Cardiac fibroblast (primary cell): Measurements from ENCODE around the gene SMNDC1.
A peak's percentile ranks its signal among the peaks of the same experiment; 100 is the strongest.
"Not testable (repeated sequence)": the region's sequence is repeated elsewhere in the genome, so short reads cannot be mapped to it uniquely, and the experiment has no call there.

Source experiments
- DNase-seq, 2 donors: peaks; one replicate each; pipeline versions ENCODE4 v3.0.0 to v3.0.0-alpha.2; 2010; ENCODE audit warnings: low read depth in 2 of 2
- H3K4me3 ChIP-seq, 2 donors: replicated peaks in 1 of 2; 1 replicate in 1 of 2; 2 replicates in 1 of 2; pipeline ENCODE4 v1.5.1; 2011; ENCODE audit warnings: low read depth in 2 of 2, low read length in 2 of 2, mild to moderate bottlenecking in 2 of 2, moderate library complexity in 1 of 2
- CTCF ChIP-seq: IDR thresholded peaks from one replicate; pipeline ENCODE4 v1.5.1; 2011; ENCODE audit warnings: low read depth, mild to moderate bottlenecking, low read length, inconsistent platforms

SMNDC1 gene

GRCh38 chr10:110258542-110258941, 46.2 kb downstream of the SMNDC1 start:
- no peak overlapping the region for H3K4me3 ChIP-seq
- TF ChIP-seq CTCF: no peak
- DNase-seq: no peak

GRCh38 chr10:110254467-110254866, 50.3 kb downstream of the SMNDC1 start:
- TF ChIP-seq CTCF: no peak
- DNase-seq: no peak

GRCh38 chr10:110252151-110252550, 52.6 kb downstream of the SMNDC1 start:
- DNase-seq: no peak
- H3K4me3 ChIP-seq: no peak overlapping the region
- no peak for TF ChIP-seq CTCF

More at GRCh38 chr10:110254467-110254866, 50.3 kb downstream of the SMNDC1 start:
- H3K4me3 ChIP-seq: no peak overlapping the region

GRCh38 chr10:110251392-110251791, 53.3 kb downstream of the SMNDC1 start:
- H3K4me3 ChIP-seq, DNase-seq: not testable (repeated sequence)

- DNase-seq, H3K4me3 ChIP-seq: not testable (repeated sequence)
Observed at GRCh38 chr10:110249489-110249888, 55.2 kb downstream of the SMNDC1 start.

- not testable (repeated sequence) for DNase-seq, H3K4me3 ChIP-seq
Observed at GRCh38 chr10:110247833-110248232, 56.9 kb downstream of the SMNDC1 start.

- TF ChIP-seq CTCF: no peak
- peak in 1 of 2 donors; percentile 23 for DNase-seq
Observed at GRCh38 chr10:110244550-110244949, 60.2 kb downstream of the SMNDC1 start.

GRCh38 chr10:110242511-110242910, 62.2 kb downstream of the SMNDC1 start:
- no peak for DNase-seq
- no peak for TF ChIP-seq CTCF
- no peak overlapping the region for H3K4me3 ChIP-seq

More at GRCh38 chr10:110244550-110244949, 60.2 kb downstream of the SMNDC1 start:
- H3K4me3 ChIP-seq: no peak overlapping the region

- DNase-seq: no peak
- TF ChIP-seq CTCF: no peak
- no peak overlapping the region for H3K4me3 ChIP-seq
Observed at GRCh38 chr10:110241841-110242240, 62.9 kb downstream of the SMNDC1 start.
